H9 (cell line): Measurements from ENCODE around the gene TUBGCP6. TPM values are rescaled to one million over a fixed set of nuclear protein-coding genes. Genes with fewer than 3 reads are reported as not detected.
"Not testable (repeated sequence)": the region's sequence is repeated elsewhere in the genome, so short reads cannot be mapped to it uniquely, and the experiment has no call there.

Experiments
- DNase-seq: peaks from one replicate; pipeline ENCODE4 v3.0.0-alpha.2; 2017
- H2AFZ ChIP-seq: one replicate; pipeline ENCODE4 v1.6.1; 2013; ENCODE audit warnings: mild to moderate bottlenecking, low read length, control low read depth, moderate library complexity
- H2AK5ac ChIP-seq: 2 replicates; pipeline ENCODE4 v1.6.1; 2013; ENCODE audit warnings: low read length, control low read depth, mixed read lengths; ENCODE audit not compliant: insufficient read length
- H2BK120ac ChIP-seq: one replicate; pipeline ENCODE4 v1.6.1; 2013; ENCODE audit warnings: low read depth, mild to moderate bottlenecking, low read length, control low read depth, inconsistent platforms; ENCODE audit not compliant: poor library complexity, severe bottlenecking
- H2BK12ac ChIP-seq: 2 replicates; pipeline ENCODE4 v1.6.1; 2013; ENCODE audit warnings: low read length, control low read depth, mixed read lengths, low read depth; ENCODE audit not compliant: insufficient read length
- H2BK15ac ChIP-seq: 2 replicates; pipeline ENCODE4 v1.6.1; 2013; ENCODE audit warnings: low read depth, low read length, control low read depth
- H2BK20ac ChIP-seq: one replicate; pipeline ENCODE4 v1.6.1; 2013; ENCODE audit warnings: low read depth, mild to moderate bottlenecking, low read length, control low read depth, inconsistent platforms; ENCODE audit not compliant: poor library complexity, severe bottlenecking
- H2BK5ac ChIP-seq: 2 replicates; pipeline ENCODE4 v1.6.1; 2013; ENCODE audit warnings: low read length, control low read depth, mixed read lengths; ENCODE audit not compliant: insufficient read length
- H3K14ac ChIP-seq: 2 replicates; pipeline ENCODE4 v1.6.1; 2013; ENCODE audit warnings: low read length, control low read depth; ENCODE audit not compliant: insufficient read depth
- H3K18ac ChIP-seq: 2 replicates; pipeline ENCODE4 v1.6.1; 2013; ENCODE audit warnings: low read depth, mild to moderate bottlenecking, mixed read lengths, low read length, control low read depth; ENCODE audit not compliant: insufficient read length
- H3K23ac ChIP-seq: 2 replicates; pipeline ENCODE4 v1.6.1; 2013; ENCODE audit warnings: low read length, control low read depth, mixed read lengths, low read depth; ENCODE audit not compliant: insufficient read length
- H3K23me2 ChIP-seq: 2 replicates; pipeline ENCODE4 v1.6.1; 2013; ENCODE audit warnings: low read depth, mild to moderate bottlenecking, mixed read lengths, low read length, control low read depth; ENCODE audit not compliant: insufficient read length, poor library complexity, severe bottlenecking
- H3K27ac ChIP-seq: 2 replicates; pipeline ENCODE4 v1.5.1; 2013; ENCODE audit warnings: low read length, control low read depth, mixed read lengths, low read depth; ENCODE audit not compliant: insufficient read length
- H3K27me3 ChIP-seq: 2 replicates; pipeline ENCODE4 v1.6.1; 2013; ENCODE audit warnings: low read length, control low read depth, inconsistent platforms; ENCODE audit not compliant: insufficient read depth
- H3K4ac ChIP-seq: 2 replicates; pipeline ENCODE4 v1.6.1; 2013; ENCODE audit warnings: low read depth, mild to moderate bottlenecking, control low read depth, inconsistent platforms, low read length, moderate library complexity
- H3K4me1 ChIP-seq: 2 replicates; pipeline ENCODE4 v1.6.1; 2013; ENCODE audit warnings: low read length, control low read depth, inconsistent platforms; ENCODE audit not compliant: insufficient read depth
- H3K4me2 ChIP-seq: 2 replicates; pipeline ENCODE4 v1.6.1; 2013; ENCODE audit warnings: low read length, control low read depth, mixed read lengths; ENCODE audit not compliant: insufficient read length, insufficient read depth
- H3K56ac ChIP-seq: 2 replicates; pipeline ENCODE4 v1.6.1; 2013; ENCODE audit warnings: low read depth, mild to moderate bottlenecking, mixed read lengths, low read length, control low read depth; ENCODE audit not compliant: insufficient read length
- H3K79me1 ChIP-seq: 2 replicates; pipeline ENCODE4 v1.6.1; 2013; ENCODE audit warnings: low read depth, mild to moderate bottlenecking, moderate library complexity, low read length, control low read depth, inconsistent platforms; ENCODE audit not compliant: insufficient read depth, poor library complexity, severe bottlenecking
- H3K79me2 ChIP-seq: 2 replicates; pipeline ENCODE4 v1.6.1; 2013; ENCODE audit warnings: low read length, control low read depth, inconsistent platforms; ENCODE audit not compliant: insufficient read depth
- H3K9ac ChIP-seq: 2 replicates; pipeline ENCODE4 v1.6.1; 2013; ENCODE audit warnings: low read length, control low read depth, mixed read lengths; ENCODE audit not compliant: insufficient read length; ENCODE audit errors: extremely low read depth
- H3K9me3 ChIP-seq: one replicate; pipeline ENCODE4 v1.6.1; 2013; ENCODE audit warnings: low read depth, low read length, inconsistent platforms; ENCODE audit not compliant: control insufficient read depth
- H3T11ph ChIP-seq: one replicate; pipeline ENCODE4 v1.6.1; 2013; ENCODE audit warnings: mild to moderate bottlenecking, low read length, control low read depth, inconsistent platforms
- H4K20me1 ChIP-seq: one replicate; pipeline ENCODE4 v1.6.1; 2013; ENCODE audit not compliant: control insufficient read depth, insufficient read length, insufficient read depth
- H4K5ac ChIP-seq: 2 replicates; pipeline ENCODE4 v1.6.1; 2013; ENCODE audit warnings: low read depth, mild to moderate bottlenecking, mixed read lengths, low read length, control low read depth; ENCODE audit not compliant: insufficient read length
- H4K8ac ChIP-seq: replicated peaks from 2 replicates; pipeline ENCODE4 v1.6.1; 2013; ENCODE audit warnings: low read length, control low read depth, mixed read lengths, low read depth; ENCODE audit not compliant: insufficient read length
- H4K91ac ChIP-seq: 2 replicates; pipeline ENCODE4 v1.6.1; 2013; ENCODE audit warnings: low read depth, mild to moderate bottlenecking, moderate library complexity, mixed read lengths, low read length, control low read depth; ENCODE audit not compliant: insufficient read length
- H3K27ac Mint-ChIP-seq, 3 experiments: 2 replicates in 2 of 3; 3 replicates in 1 of 3; pipeline ENCODE4 v1.8.0; 2020 to 2021; ENCODE audit warnings: mixed read lengths in 3 of 3, mild to moderate bottlenecking in 1 of 3, moderate library complexity in 1 of 3
- H3K27me3 Mint-ChIP-seq: 2 replicates; pipeline ENCODE4 v1.8.0; 2021; ENCODE audit warnings: low read depth, mild to moderate bottlenecking, moderate library complexity, mixed read lengths
- H3K36me3 Mint-ChIP-seq, 3 experiments: 2 replicates in 2 of 3; 3 replicates in 1 of 3; pipeline ENCODE4 v1.8.0; 2020 to 2021; ENCODE audit warnings: low read depth in 3 of 3, mixed read lengths in 3 of 3; ENCODE audit not compliant: insufficient read depth in 1 of 3
- H3K4me1 Mint-ChIP-seq, 2 experiments: 2 replicates each; pipeline ENCODE4 v1.8.0; 2020; ENCODE audit warnings: mixed read lengths in 2 of 2
- H3K4me3 Mint-ChIP-seq, 2 experiments: 2 replicates in 1 of 2; 3 replicates in 1 of 2; pipeline ENCODE4 v1.8.0; 2020 to 2021; ENCODE audit warnings: mild to moderate bottlenecking in 2 of 2, mixed read lengths in 2 of 2, moderate library complexity in 1 of 2
- H3K9me3 Mint-ChIP-seq, 2 experiments: 2 replicates in 1 of 2; 3 replicates in 1 of 2; pipeline ENCODE4 v1.8.0; 2020; ENCODE audit warnings: mild to moderate bottlenecking in 2 of 2, mixed read lengths in 2 of 2, moderate library complexity in 1 of 2
- CTCF ChIP-seq: fragments of 200-600 bp; sonication (generic); conservative IDR thresholded peaks from 3 replicates; pipeline ENCODE4 v1.8.0; 2021; ENCODE audit warnings: antibody characterized with exemption, mild to moderate bottlenecking
- WGBS: extraction: QIAGEN DNeasy Blood & Tissue Kit; methylation state at CpG from one replicate; pipeline ENCODE4 v1.1.7; 2013; ENCODE audit warnings: missing lambda C conversion rate, low lambda C conversion rate, mixed read lengths; ENCODE audit not compliant: insufficient read length; ENCODE audit errors: extremely low coverage; 5-methylcytosine and 5-hydroxymethylcytosine counted together
- total RNA-seq: library from RNA; stranded (reverse); gene quantifications from 2 replicates; pipeline ENCODE4 v1.2.1, GENCODE V29; 2021

The TUBGCP6 gene
- total RNA-seq, 1 experiment from 2014 or later: 29.0 TPM

- Mint-ChIP-seq H3K4me1 (peaks cover 2 to 12% of the 10 kb centered on the region in 2 experiments; a peak in 3 of 4 replicates), H3K36me3 (peaks cover 25 to 42% (median 34%) of the 10 kb centered on the region in 3 experiments), H3K9me3 (peaks cover 8 to 13% of the 10 kb centered on the region in 2 experiments), H3K27me3 (peaks cover 33% of the 10 kb centered on the region)
- WGBS: no CpG with 5 or more reads among the region's 11 CpGs
- not testable (repeated sequence) for H3K4me1 ChIP-seq, H3K23me2 ChIP-seq, H3T11ph ChIP-seq, H2BK120ac ChIP-seq, H3K27ac ChIP-seq, H3K23ac ChIP-seq, H4K5ac ChIP-seq, H3K4me2 ChIP-seq, H3K18ac ChIP-seq, H3K9ac ChIP-seq, H3K79me1 ChIP-seq, H4K20me1 ChIP-seq, H2AFZ ChIP-seq, H3K4ac ChIP-seq, H2BK5ac ChIP-seq, H2BK15ac ChIP-seq, H3K56ac ChIP-seq, H3K9me3 ChIP-seq, H2BK20ac ChIP-seq, H3K79me2 ChIP-seq, H4K8ac ChIP-seq, H2BK12ac ChIP-seq, H3K4me3 Mint-ChIP-seq, H4K91ac ChIP-seq, H3K14ac ChIP-seq, H3K27ac Mint-ChIP-seq, H2AK5ac ChIP-seq, DNase-seq
- H3K27me3 ChIP-seq: peaks cover 11% of the 10 kb centered on the region; the same call in 1 of the 2 replicates
- TF ChIP-seq CTCF: peak; percentile 28; the same call in 1 of the 3 replicates
Measured at GRCh38 chr22:50273352-50273751, 28.5 kb upstream of the TUBGCP6 start.
